HG03460 (cell line): ENCODE measurements around the gene LDLRAD4.

Experiments
- ATAC-seq: cut with Tn5 transposase; IDR thresholded peaks from one replicate; pipeline ENCODE4 v1.9.1; 2021; ENCODE audit not compliant: unreplicated experiment

LDLRAD4 gene

DNA sequence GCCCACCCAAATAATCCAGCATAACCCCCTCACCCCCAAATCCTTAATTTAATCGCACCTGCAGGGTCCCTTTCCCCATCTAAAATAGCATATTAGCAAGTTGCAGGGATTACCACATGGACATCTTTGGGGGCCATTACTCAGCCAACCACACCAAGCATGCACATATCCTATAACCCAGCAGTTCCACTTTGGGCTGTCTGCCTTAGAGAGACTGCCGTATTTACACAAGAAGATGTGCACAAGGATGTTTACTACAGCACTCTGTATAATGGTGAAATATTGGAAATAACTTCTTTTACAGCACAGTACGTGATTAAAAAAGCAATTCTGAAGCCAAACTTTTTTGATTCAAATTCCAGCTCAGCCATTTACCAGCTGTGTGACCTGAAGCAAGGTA is 17.3 kb upstream of the LDLRAD4 start:
- ATAC-seq, result no peak

DNA sequence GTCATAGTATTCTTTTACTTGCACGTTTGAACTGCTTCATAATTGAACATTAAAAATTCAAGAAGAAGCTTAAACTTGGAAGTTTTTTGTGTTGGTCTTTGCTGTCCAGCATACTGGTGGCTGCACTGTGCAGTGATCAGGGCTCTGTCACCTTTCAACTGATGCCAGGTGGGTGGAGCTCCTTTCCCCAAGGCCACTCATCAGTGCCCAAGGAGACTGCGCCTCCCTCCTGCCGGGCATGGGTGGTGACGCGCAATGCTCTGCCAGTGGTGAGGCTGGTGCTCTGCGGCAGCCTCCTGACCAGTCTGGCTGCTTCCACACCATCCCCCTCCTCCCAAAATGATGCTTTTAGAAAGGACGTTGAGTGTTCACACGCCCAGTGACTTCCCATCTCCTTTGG is 16.0 kb upstream of the LDLRAD4 start:
- no peak for ATAC-seq

DNA sequence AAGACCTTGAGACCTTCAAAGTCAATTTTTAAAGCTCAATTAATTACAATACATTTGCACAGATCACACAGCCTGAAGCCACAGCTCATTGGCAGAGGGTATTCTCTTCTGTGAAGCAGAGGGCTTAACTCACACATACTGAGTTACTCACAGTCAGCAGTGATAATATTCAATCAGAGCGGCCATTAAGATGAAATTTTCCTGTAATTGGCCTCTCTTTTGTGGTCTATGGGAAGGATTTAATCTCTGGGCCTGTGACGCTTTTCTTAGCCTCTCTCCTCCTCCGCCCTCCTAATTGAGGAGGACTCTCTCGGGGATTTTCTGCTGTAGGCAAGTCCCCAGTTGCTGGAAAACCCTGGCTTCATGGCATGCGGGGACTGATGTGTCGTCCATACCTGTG is 12.3 kb upstream of the LDLRAD4 start:
- no peak for ATAC-seq

DNA sequence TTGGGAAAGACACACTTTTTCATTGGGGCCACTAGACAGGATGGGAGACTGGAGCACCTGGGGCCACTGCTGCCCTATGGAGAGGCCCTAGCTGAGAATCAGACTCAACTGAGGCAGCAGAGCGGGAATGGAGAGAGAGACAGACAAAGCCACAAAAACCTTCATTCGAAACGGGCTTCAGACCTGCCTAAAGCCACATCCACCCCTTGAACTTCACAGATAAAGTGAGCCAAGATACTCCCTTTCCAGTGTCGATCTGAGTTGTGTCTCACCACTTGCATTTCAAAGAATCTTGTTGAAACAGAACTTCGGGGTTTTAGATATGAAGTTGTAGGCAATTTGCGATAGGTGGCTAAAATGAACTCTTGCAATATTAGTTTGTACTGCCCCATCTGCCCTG is 11.3 kb upstream of the LDLRAD4 start:
- ATAC-seq, result no peak

DNA sequence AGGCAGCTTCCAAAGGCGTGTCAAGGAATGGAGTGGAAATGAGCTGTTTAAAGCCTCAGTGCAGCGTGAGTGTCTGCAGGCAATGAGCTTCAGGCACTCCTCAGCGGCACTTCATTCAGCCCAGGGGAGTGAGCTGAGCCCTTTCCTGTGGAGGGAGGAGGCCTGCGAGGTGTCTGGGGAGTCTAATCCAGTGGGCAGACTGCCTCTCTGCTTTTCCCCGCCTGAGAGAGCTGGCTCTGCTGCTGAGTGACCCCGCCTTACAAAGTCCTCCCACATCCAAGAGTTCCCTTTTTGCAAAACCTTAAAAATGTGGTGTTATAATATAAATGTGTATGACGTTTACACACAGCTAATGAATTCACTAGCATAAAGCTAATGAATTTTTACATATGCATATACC is 7.0 kb upstream of the LDLRAD4 start:
- no peak for ATAC-seq

DNA sequence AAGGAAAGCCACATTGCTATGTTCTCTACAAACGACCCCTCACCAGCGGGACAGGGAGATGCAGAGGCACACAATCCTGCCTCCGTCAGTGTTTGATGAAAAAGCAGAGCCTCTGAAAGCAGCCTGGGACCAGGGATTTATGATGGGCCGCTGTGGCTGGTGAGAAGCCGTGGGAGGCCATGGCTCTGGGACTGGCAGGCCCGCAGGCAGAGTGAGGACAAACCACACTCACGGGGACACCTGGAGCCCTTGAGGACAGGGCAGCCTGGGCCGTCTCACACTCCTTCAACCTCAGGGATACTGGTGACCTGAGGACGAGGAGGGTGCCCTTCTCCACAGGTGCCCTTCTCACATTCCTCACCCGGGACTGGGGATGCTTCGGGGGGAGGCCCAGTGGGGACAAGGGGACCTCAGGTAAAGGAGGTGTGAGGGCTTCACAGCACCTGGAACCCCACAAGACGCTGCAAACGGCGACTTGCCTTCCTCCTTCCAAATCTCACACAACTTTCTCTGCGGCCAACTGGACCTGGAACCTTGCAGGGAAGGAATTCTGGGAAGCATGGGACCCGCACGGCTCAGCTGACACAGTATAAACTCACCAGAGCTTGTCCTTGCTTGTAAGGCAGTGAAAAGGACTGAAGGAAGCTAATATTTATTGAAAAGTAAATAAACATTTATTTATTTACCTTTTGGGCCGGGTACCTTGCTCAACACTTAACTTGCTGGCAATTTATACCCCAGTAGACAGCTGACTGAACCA is 5.3 kb upstream of the LDLRAD4 start:
- ATAC-seq, result no peak

DNA sequence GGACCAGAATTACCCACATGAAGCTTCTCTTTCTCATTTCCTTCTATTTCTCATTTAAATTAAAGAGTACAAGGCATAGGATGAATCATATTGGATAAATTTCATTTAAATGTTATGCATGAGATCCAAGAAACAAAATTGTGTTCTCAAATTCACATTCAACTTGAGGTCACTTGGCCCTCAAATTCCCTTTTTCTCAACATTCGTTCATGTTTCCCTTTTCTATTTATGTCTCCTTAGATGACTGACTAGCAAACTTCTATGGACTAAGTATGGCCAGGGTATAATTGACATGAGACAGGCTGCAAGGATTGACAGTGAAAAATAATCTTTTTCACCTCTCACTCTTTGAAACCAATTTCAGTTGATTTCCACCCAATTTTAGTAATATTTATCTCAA is 4.0 kb upstream of the LDLRAD4 start:
- no peak for ATAC-seq

DNA sequence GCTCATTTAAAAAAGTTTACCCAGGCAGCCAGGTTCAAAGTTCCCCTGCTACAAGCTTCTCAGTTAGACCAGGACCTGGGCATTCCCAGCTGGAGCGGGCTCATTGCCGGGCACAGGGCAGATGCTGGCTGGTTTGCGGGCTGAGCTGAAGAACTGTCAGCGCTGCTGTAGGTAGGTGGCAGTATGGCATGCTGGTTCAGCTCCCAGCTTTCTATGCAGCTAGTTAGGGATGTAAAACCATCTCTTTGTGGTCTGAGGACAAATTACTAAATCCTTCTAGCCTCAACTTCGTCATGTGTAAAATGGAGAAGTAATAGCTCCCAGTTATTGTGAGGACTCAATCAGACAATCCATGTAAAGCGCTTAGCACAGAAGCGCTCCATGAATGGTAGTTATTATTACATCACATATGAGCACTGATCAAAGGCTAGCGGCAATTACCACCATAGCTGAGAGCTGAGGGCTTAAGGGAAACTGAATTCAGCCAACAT is 2.4 kb upstream of the LDLRAD4 start:
- no peak for ATAC-seq

DNA sequence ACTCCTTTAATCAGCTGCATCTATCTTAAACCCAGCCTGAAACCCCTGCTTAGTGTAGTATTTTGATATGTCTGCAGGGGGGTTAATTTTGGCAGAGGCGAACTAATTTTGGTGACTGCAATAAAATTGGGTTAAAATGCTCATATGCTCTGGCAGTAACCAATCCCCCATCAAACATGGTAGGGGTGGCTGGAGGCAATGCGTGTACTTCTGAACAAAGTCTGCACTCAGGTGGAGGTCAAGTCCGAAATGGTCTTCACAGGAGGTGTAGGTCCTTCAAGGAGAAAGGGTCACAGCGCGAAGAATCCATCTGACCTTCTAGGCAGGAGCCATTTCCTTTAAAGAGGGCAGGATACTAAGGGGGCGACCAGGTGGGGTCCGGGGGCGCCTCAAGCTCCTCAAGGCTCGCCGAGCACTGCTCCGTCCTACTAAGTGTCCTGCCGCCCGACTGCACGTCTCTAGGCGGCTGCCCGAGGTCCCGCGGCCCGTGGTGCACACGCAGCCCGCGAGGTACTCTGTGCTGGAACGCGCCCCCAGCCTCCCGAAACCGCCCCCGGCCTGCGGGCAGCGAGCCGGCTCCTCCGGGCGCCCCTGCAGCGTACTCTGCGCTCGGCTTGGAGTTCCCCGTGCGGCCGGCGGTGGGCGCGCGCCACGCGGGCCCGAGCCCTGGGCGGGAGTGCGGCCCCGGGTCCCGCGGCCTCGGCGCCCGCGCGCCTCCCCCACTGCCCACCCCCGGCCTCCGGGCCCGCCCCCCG is 1.7 kb upstream of the LDLRAD4 start:
- ATAC-seq, result peak; percentile 30

DNA sequence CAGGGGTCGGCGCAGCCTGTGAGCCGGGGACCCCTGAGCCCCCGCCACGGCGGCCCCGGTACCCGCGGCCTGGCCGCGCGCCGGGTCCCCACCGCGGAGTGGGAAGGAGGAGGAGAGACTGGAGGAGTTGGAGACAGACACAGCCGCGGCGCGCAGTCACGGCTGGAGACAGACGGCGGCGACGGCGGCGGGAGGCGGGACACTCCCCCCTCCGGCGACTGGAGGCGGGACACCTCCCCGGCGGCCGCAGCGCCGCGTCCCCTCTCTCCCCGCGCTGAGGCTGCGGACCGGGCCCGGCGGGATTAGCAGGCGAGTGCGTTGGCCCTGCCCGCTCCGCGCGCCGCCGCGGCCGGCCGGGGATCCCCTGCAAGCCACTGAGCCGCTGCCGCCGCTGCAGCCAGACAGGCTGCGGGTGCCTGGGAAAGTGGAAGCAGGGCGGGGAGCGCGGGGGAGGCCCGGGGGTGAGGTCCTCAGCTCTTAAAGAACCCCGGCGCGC is 1.0 kb upstream of the LDLRAD4 start:
- peak; percentile 43 for ATAC-seq

DNA sequence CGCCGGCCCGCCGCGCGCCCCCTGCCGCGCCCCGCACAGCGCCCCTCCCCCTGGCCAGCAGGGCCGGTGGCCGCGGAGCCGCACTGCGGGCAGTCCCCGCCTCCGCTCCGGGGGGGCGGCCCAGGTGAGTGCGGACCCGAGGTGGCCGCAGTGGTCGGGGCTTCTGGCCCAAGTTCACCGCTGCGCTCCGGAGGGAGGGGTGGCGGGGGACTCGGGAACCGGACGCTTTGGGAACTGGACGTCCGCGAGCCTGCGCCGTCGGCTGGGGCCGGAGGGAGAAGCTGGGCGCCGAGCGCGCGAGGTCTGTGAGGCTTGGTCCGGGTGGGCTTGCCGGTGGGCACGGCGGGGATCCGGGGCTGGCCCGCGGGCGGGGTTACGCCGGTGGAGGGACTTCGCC is 591 bp upstream of the LDLRAD4 start:
- ATAC-seq, result peak; percentile 16

DNA sequence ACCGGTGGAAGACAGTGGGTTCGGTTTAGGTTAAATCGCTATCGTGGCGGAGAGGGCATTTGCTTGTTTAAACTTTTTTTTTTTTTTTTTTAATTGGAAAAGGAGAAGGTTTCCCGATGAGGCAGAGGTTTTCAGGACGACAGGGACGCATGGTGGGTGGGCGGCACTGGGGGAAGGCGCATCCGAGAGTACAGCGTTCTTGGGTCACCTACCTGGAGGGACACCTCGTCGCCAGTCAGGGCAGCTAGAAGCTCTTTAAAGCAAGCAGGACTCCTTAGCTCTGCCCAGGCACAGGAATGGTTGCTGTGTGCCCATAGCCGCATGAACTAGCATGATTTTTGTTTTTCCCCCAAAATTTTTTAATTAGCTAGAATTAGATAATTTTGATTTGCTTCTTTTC is 437 bp downstream of the LDLRAD4 start:
- ATAC-seq, result no peak

DNA sequence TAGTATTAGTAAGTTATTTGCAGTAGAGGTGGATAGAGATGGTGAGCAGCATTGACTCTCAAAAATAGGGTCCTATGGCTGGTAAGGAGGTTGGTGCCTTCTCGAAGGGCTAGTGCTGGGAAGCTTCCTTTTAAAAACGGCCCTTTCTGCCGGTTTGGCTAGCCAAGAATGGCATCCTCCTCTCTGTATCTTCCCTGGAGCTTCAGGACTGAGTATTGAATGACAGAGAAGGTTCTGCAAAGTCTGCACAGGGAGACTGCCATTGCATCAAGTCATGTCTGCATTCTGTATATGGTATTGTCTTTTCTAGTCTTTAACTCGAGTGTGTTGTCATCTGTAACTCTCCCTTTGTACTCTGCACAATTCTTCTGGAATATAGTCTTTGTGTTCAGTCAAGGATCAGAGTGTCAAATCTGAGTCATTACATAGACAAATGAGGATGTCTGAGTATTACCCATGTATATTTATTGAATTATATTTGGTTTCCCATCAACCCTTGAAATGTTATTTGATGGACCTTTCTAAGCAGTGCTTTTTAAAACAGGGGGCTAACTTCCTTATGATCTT is 1.1 kb downstream of the LDLRAD4 start:
- no peak for ATAC-seq

DNA sequence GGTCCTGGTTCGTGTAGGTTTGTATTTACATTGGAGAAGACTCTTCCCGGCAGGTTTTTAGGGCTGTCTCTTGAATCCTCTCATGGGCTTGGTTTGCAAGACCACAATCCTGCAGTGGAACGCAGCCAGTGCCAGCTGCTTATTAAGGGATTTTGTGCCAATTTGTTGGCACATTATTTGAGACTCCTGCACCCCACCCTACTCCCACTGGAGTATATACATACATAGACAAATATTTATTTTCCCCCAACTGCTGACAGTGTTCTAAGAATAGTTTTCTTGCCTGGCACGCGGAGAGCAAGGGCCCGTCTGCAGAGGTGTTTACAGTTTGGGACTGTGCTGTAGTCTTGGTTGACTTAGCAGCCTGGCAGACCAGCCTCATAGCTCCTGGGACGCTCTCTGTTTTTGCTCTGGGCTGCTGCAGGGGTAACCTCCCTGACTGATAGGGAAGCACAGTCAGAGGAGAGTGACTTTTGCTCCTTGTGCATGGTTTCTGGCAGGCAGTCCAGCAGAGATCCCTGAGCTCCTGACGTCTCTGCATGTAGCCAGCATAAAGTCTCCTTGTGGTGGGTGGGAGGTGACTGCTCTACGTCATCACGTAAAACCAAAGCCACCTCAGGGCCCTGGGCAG is 1.9 kb downstream of the LDLRAD4 start:
- no peak for ATAC-seq

DNA sequence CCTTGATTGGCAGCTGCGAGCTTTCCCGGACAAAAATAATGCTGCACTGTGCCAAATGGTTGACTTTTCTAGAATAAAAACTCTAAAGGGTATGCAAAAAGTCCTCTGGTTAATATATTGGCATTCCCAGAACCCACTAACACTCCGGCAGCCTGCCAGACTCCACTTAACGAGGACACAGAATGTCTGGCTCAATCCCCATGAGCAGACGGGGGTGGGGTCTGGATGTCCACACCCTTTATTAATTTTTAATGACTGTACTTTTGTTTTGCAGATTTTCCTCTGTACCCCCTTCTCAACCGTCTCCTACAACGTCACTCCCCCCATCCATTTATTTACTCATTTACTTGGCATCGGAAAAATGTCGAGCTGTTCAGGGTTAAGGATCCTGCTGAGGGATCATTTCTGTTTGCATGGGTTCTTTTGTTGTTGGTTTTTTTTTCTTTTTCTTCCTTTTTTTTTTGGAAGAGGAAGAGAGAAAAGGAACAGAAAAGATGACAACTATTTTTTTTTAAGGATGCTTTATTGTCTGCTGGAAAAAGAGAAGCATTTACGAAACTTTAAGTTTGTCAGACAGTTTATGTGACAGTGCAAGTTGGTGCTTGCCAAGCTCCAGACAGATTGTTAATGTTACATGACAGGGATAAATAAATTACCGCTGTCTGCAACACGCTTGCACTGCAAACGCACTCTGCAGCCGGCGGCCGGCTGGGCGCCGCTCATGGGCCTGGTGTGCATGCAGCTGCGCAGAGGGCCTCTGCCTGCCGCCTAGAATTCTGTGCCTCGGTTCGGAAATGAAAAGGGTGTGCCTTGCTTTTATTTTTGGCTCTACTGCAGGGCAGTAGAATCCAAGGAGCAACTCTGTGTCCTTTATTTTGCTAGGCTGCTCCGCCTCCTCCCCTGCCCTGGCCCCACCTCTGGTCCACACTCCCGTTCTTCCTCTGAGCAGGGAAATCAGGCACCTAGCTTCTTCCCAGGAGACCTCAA is 3.6 kb downstream of the LDLRAD4 start:
- ATAC-seq, result no peak

DNA sequence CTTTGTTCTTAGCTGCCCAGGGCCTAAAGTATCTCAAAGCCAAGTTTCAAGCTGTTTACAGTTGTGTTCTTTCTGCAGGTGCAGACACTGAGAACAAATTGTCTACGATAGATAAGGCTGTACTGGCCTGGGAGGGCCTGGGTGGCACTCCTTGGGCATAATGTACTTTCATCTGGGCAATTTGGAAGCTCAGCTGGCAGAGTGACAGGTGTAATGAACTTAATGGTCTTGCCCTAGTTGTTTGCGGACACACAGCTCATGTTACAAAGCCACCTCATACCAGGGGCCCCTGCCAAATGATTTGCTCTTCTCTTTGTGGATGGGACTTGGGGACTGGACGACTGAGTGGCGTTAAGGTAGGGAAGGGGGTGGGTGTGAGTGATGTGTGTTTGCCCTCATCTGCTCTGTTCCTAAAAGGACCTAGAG is 4.3 kb downstream of the LDLRAD4 start:
- no peak for ATAC-seq

DNA sequence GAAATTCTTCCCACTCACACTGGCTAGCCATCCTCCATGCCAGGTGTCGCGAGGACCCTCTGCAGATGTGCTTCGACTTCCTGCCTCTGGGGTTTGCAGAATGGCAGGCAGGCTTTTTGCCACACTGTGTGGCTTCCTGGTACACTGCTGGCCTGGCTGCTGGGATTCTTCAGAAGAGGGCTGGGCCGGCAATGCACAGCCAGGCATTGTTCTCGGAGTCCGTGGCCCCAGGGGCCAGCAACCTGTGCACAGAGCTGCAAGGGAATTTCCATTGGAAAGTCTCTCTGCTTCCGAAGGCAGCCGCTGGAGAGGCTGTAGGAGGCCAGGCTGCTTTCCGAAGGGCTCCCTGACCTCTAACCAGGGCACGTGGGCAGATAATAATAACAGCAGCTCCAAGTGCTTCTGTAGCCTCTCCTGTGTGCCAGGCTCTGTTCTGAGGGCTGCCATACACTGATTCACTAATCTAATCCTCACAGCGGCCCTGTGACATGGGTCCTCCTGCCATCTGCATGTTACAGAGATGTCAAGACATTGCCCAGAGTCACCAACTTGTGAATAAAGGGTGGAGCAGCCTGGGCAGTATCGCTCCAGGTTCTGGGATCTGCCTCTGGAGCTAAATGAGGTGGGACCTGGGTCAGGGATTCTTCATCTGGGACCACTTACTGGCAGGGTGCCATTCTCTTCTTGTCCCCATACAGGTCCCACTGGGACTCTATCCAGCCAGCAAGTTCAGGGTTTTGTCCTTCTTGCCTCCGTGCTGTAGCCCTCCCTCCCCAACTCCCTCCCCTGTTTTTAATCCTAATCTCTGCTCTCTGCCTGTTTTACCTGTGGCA is 5.0 kb downstream of the LDLRAD4 start:
- no peak for ATAC-seq

DNA sequence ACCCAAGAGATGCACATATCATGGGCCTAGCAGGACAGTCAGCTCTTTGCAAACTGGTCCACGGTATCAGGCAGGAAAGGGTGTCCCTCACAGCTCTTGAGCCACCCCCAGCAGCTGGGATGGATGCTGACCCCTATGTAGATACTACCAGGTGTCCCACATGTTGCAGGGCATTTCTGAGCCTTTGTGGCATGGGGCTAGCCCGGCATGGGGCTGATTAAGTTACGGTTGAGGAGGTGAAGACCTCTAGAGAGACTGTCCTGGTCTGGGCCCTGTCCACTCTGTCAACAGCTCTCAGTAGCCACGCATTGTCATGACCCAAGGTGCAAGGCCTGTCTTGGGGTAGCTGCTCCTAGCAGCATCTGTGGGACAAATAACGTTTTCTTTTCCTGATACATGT is 6.7 kb downstream of the LDLRAD4 start:
- no peak for ATAC-seq

DNA sequence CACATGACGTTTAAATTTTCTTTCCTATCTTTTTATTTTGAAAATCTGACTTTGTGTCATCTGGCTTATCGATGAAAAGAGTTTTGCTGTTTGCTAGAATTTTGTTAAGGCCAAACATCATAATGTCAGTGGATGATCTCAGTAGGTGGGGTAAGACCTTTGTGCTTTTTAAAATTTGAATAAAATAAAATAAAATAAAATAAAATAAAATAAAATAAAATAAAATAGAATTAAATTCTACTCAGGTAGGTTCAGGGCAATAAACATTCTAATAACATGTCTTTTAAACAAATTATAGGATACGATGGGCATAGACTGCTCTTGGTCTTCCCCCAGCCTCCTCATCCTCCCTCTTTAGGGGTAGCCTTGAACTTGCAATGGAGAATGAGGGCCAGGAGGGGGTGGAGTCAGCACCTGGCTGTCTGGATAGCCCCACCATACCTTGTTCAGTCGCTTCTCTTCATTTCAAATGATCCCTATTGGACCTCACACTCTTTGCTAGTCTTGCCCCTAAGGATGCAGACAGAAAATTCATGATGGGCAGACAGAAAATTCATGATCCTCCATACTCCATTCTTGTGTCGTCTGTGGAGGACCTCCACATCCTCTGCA is 8.1 kb downstream of the LDLRAD4 start:
- ATAC-seq, result no peak
